HCT116 (cell line): ENCODE results near the gene KRAS. TPM values are rescaled to one million over a fixed set of nuclear protein-coding genes. Genes with fewer than 3 reads are reported as not detected.
A peak's percentile ranks its signal among the peaks of the same experiment; 100 is the strongest.

Experiments used
- ATAC-seq: fragments of 200-7000 bp; cut with Tn5 transposase; 2 replicates; pipeline ENCODE4 v1.9.1; 2020; ENCODE audit warnings: mild to moderate bottlenecking, moderate library complexity
- BruUV-seq: library from RNA; stranded (reverse); fragments of 400-500 nt; replicated peaks from 2 replicates; lab custom pipeline; 2021; lab: Mats Ljungman, UMichigan
- CTCF ChIA-PET: fragments of 300-600 bp; sonication (Branson Sonifier 250); formaldehyde crosslinking; loops from one replicate; lab custom pipeline; 2021; ENCODE audit warnings: antibody characterized with exemption; lab: Charles Lee
- POLR2A ChIA-PET: fragments of 300-600, 350-600 bp; sonication (Branson Sonifier 250); formaldehyde crosslinking; loops from one replicate; lab custom pipeline; 2021; ENCODE audit warnings: antibody characterized with exemption; lab: Charles Lee
- RAD21 ChIA-PET, 2 experiments: fragments of 300-600 bp; sonication (Branson Sonifier 250); formaldehyde crosslinking; loops; one replicate each; lab custom pipeline; 2023; ENCODE audit warnings: low total read pairs in 2 of 2; ENCODE audit not compliant: uncharacterized antibody in 2 of 2, unreplicated experiment in 2 of 2, low non-redundant PET in 1 of 2; lab: Charles Lee
- DNase-seq: peaks from one replicate; pipeline ENCODE4 v3.0.0-alpha.2; 2010; ENCODE audit warnings: low read depth, low spot score
- H2AFZ ChIP-seq: fragments of 200-600 bp; shearing (Covaris generic), sonication (generic); 2 replicates; pipeline ENCODE4 v1.6.1; 2017; ENCODE audit warnings: low read depth, mixed run types, mixed read lengths, antibody characterized with exemption, low read length; ENCODE audit not compliant: poor library complexity, severe bottlenecking
- H3K27ac ChIP-seq: 2 replicates; pipeline ENCODE4 v1.5.1; 2012; ENCODE audit warnings: low read depth, low read length
- H3K27me3 ChIP-seq: fragments of 200-600 bp; sonication (generic); 2 replicates; pipeline ENCODE4 v1.6.1; 2016; ENCODE audit warnings: mixed run types, low read length, mixed read lengths; ENCODE audit not compliant: insufficient read depth
- H3K36me3 ChIP-seq, 2 experiments: fragments of 200-500 bp in 1 of 2; fragments of 200-600 bp in 1 of 2; sonication (Bioruptor generic) in 1 of 2; sonication (generic) in 1 of 2; 2 replicates each; pipeline versions ENCODE4 v1.5.1 to v1.6.1; 2014 to 2016; ENCODE audit warnings: low read length in 2 of 2, inconsistent platforms in 1 of 2, mixed read lengths in 1 of 2, mixed run types in 1 of 2; ENCODE audit not compliant: insufficient read depth in 2 of 2, control insufficient read depth in 1 of 2
- H3K4me1 ChIP-seq, 2 experiments: fragments of 200-600 bp in 1 of 2; sonication (generic) in 1 of 2; 2 replicates each; pipeline versions ENCODE4 v1.5.1 to v1.6.1; 2012 to 2017; ENCODE audit warnings: low read length in 2 of 2, inconsistent platforms in 1 of 2, mild to moderate bottlenecking in 1 of 2, mixed read lengths in 1 of 2, mixed run types in 1 of 2, moderate library complexity in 1 of 2; ENCODE audit not compliant: insufficient read depth in 2 of 2, control insufficient read depth in 1 of 2
- H3K4me2 ChIP-seq: fragments of 200-600 bp; sonication (generic); 2 replicates; pipeline ENCODE4 v1.6.1; 2017; ENCODE audit warnings: mixed run types, low read length, mixed read lengths
- H3K4me3 ChIP-seq, 2 experiments: fragments of 200-600 bp in 1 of 2; sonication (generic) in 1 of 2; replicated peaks in 1 of 2; 2 replicates each; pipeline ENCODE4 v1.5.1; 2011 to 2016; ENCODE audit warnings: low read length in 2 of 2, control low read depth in 1 of 2, low read depth in 1 of 2, mild to moderate bottlenecking in 1 of 2, mixed read lengths in 1 of 2, mixed run types in 1 of 2
- H3K79me2 ChIP-seq: fragments of 200-600 bp; sonication (generic); 2 replicates; pipeline ENCODE4 v1.6.1; 2017; ENCODE audit warnings: mild to moderate bottlenecking, mixed run types, low read length, moderate library complexity, mixed read lengths; ENCODE audit not compliant: insufficient read depth
- H3K9ac ChIP-seq: fragments of 200-600 bp; sonication (generic); 2 replicates; pipeline ENCODE4 v1.6.1; 2016; ENCODE audit warnings: low read length, mixed read lengths
- H3K9me2 ChIP-seq: fragments of 200-600 bp; sonication (generic), shearing (Covaris generic); 2 replicates; pipeline ENCODE4 v1.6.1; 2017; ENCODE audit warnings: mixed run types, mild to moderate bottlenecking, moderate library complexity; ENCODE audit not compliant: insufficient read depth
- H3K9me3 ChIP-seq, 2 experiments: fragments of 200-500 bp in 1 of 2; fragments of 200-600 bp in 1 of 2; sonication (Bioruptor generic) in 1 of 2; sonication (generic) in 1 of 2; 2 replicates each; pipeline ENCODE4 v1.6.1; 2014 to 2017; ENCODE audit warnings: low read length in 2 of 2, mixed read lengths in 2 of 2, inconsistent platforms in 1 of 2, low read depth in 1 of 2, mild to moderate bottlenecking in 1 of 2, mixed run types in 1 of 2, moderate library complexity in 1 of 2; ENCODE audit not compliant: control insufficient read depth in 1 of 2, insufficient read depth in 1 of 2
- H4K20me1 ChIP-seq: fragments of 200-600 bp; sonication (generic), shearing (Covaris generic); 2 replicates; pipeline ENCODE4 v1.6.1; 2017; ENCODE audit warnings: mixed run types, mild to moderate bottlenecking, moderate library complexity; ENCODE audit not compliant: insufficient read depth
- ATF3 ChIP-seq: IDR thresholded peaks from 2 replicates; pipeline ENCODE4 v1.6.1; 2012
- CBX3 ChIP-seq: IDR thresholded peaks from 2 replicates; pipeline ENCODE4 v1.6.1; 2012; ENCODE audit warnings: low read depth
- CEBPB ChIP-seq: IDR thresholded peaks from 2 replicates; pipeline ENCODE4 v1.6.1; 2012; ENCODE audit warnings: low read depth
- CTCF ChIP-seq, 3 experiments: fragments of 200-600 bp in 1 of 3; sonication (generic) in 1 of 3; IDR thresholded peaks in 2 of 3; conservative IDR thresholded peaks in 1 of 3; 2 replicates each; pipeline ENCODE4 v1.5.1; 2012 to 2017; ENCODE audit warnings: low read depth in 2 of 3, low read length in 2 of 3, antibody characterized with exemption in 1 of 3, borderline replicate concordance in 1 of 3, control low read depth in 1 of 3, mild to moderate bottlenecking in 1 of 3, mixed read lengths in 1 of 3, mixed run types in 1 of 3, moderate library complexity in 1 of 3; ENCODE audit not compliant: insufficient read depth in 1 of 3
- EGR1 ChIP-seq: IDR thresholded peaks from 2 replicates; pipeline ENCODE4 v1.6.1; 2012; ENCODE audit warnings: low read depth
- ELF1 ChIP-seq: IDR thresholded peaks from 2 replicates; pipeline ENCODE4 v1.6.1; 2012; ENCODE audit warnings: low read depth, borderline replicate concordance
- EZH2 ChIP-seq: fragments of 200-600 bp; sonication (generic); IDR thresholded peaks from 2 replicates; pipeline ENCODE4 v1.6.1; 2017; ENCODE audit warnings: antibody characterized with exemption, mixed run types
- EZH2phosphoT487 ChIP-seq: fragments of 200-600 bp; IDR thresholded peaks from 2 replicates; pipeline ENCODE4 v1.6.1; 2018; ENCODE audit warnings: antibody characterized with exemption, borderline replicate concordance
- FOSL1 ChIP-seq: IDR thresholded peaks from 2 replicates; pipeline ENCODE4 v1.6.1; 2012; ENCODE audit warnings: low read depth
- JUND ChIP-seq: IDR thresholded peaks from 2 replicates; pipeline ENCODE4 v1.6.1; 2012
- MAX ChIP-seq: IDR thresholded peaks from 2 replicates; pipeline ENCODE4 v1.6.1; 2012
- POLR2A ChIP-seq: IDR thresholded peaks from 2 replicates; pipeline ENCODE4 v1.7.0; 2011; ENCODE audit warnings: borderline replicate concordance; ENCODE audit not compliant: insufficient read depth, insufficient read length; ENCODE audit errors: extremely low read depth
- POLR2AphosphoS5 ChIP-seq: IDR thresholded peaks from 2 replicates; pipeline ENCODE4 v1.6.1; 2011; ENCODE audit warnings: mild to moderate bottlenecking, low read depth, low read length, moderate library complexity
- RAD21 ChIP-seq: IDR thresholded peaks from 2 replicates; pipeline ENCODE4 v1.6.1; 2012; ENCODE audit warnings: low read depth, mild to moderate bottlenecking
- SIN3A ChIP-seq: IDR thresholded peaks from 2 replicates; pipeline ENCODE4 v1.6.1; 2012; ENCODE audit warnings: low read depth
- SP1 ChIP-seq: IDR thresholded peaks from 2 replicates; pipeline ENCODE4 v1.6.1; 2012; ENCODE audit warnings: low read depth
- SRF ChIP-seq: IDR thresholded peaks from 2 replicates; pipeline ENCODE4 v1.6.1; 2012; ENCODE audit warnings: low read depth
- TCF7L2 ChIP-seq: IDR thresholded peaks from 2 replicates; pipeline ENCODE4 v1.7.0; 2011; ENCODE audit warnings: borderline replicate concordance, inconsistent platforms; ENCODE audit not compliant: insufficient read depth, insufficient read length; ENCODE audit errors: extremely low read depth
- YY1 ChIP-seq: IDR thresholded peaks from 2 replicates; pipeline ENCODE4 v1.6.1; 2011; ENCODE audit warnings: low read length, low read depth, moderate library complexity, mild to moderate bottlenecking; ENCODE audit not compliant: insufficient replicate concordance; ENCODE audit errors: extremely low read depth
- ZBTB33 ChIP-seq: IDR thresholded peaks from 2 replicates; pipeline ENCODE4 v1.6.1; 2011; ENCODE audit warnings: mild to moderate bottlenecking, low read length, moderate library complexity; ENCODE audit not compliant: insufficient replicate concordance; ENCODE audit errors: extremely low read depth
- ZFX ChIP-seq: fragments of 450-650 bp; IDR thresholded peaks from 2 replicates; pipeline ENCODE4 v1.6.1; 2017
- ZNF274 ChIP-seq: fragments of 200-500 bp; sonication (Bioruptor generic); IDR thresholded peaks from 2 replicates; pipeline ENCODE4 v1.6.1; 2014; ENCODE audit warnings: mild to moderate bottlenecking, low read depth, low read length, inconsistent platforms
- intact Hi-C: fragments of 100-400 bp; cut with micrococcal nuclease; formaldehyde crosslinking; loops from 2 replicates; pipeline ENCODE4 v1.10.0; 2022
- total RNA-seq: library from RNA; stranded (reverse); gene quantifications from one replicate; pipeline ENCODE4 v1.2.1, GENCODE V29; 2021; ENCODE audit not compliant: unreplicated experiment

KRAS gene
- total RNA-seq, 1 experiment from 2014 or later = 37.5 TPM

- POLR2A ChIA-PET = interaction anchor here (0.7 to 1.9 kb wide), 3 partner anchors 9 to 189 kb away, joined by 3 to 8 read pairs (median 5); no protein-coding TSS in a partner anchor
- intact Hi-C loops = no loop called here
- CTCF ChIA-PET = interaction anchor here (1.0 to 1.7 kb wide), 3 partner anchors 40 to 1419 kb away, joined by 3 to 5 read pairs (median 3); no protein-coding TSS in a partner anchor
- TF ChIP-seq SP1 = peak; percentile 56; the same call in 1 of the 2 replicates
- TF ChIP-seq ELF1 = peak; percentile 46
- TF ChIP-seq EZH2 = no peak
- no peak for TF ChIP-seq CTCF (IDR thresholded peaks at IDR 0.05 in 2 of 3, conservative IDR thresholded peaks at IDR 0.05 in 1 of 3; ENCODE audit: borderline replicate concordance in 1 of 3, insufficient read depth in 1 of 3, low read depth in 2 of 3, low read length in 2 of 3)
- TF ChIP-seq TCF7L2 = no peak
- no peak for TF ChIP-seq CEBPB
- TF ChIP-seq JUND = no peak
- no peak for TF ChIP-seq EZH2phosphoT487
- TF ChIP-seq ZFX = peak; percentile 77
- TF ChIP-seq SIN3A = peak; percentile 79
- TF ChIP-seq ZBTB33 = no peak
- TF ChIP-seq YY1 = peak; percentile 20
- 0 out of 2 replicates have a peak, but pooled peaks have one; percentile 28 for TF ChIP-seq CBX3
- no peak for TF ChIP-seq FOSL1
- TF ChIP-seq MAX = peak; percentile 57
- 0 out of 2 replicates have a peak, but pooled peaks have one; percentile 12 for TF ChIP-seq RAD21
- peak; percentile 43; the same call in 1 of the 2 replicates for TF ChIP-seq EGR1
- TF ChIP-seq ZNF274 = no peak
- TF ChIP-seq SRF = no peak
- TF ChIP-seq POLR2A = peak; percentile 62
- peak; percentile 89 for TF ChIP-seq POLR2AphosphoS5
- TF ChIP-seq ATF3 = no peak
These were observed 55.4 kb downstream of the KRAS start, which contains the start of the genes DNAI7 and ETFRF1 for GRCh38 chr12:25195056-25195971. Gene DNAI7, minus strand, starts transcription at chr12:25195160. Its CDS starts 82 bp downstream, at chr12:25195078. Gene ETFRF1, plus strand, starts transcription at chr12:25195237. Its CDS starts 8,720 bp downstream, at chr12:25203957.

More at GRCh38 chr12:25195056-25195971, 55.4 kb downstream of the KRAS start, which contains the start of the genes DNAI7 and ETFRF1:
- Histone ChIP-seq H3K27ac (peak within 1 kb of the TSS; percentile 50), H2AFZ (no peak within 1 kb of the TSS), H4K20me1 (no peaks in the 10 kb centered on the region), H3K9me3 (no peaks in the 10 kb centered on the region), H3K9me2 (no peaks in the 10 kb centered on the region), H3K4me3 (peak within 1 kb of the TSS; percentile 63 to 78), H3K79me2 (no peaks in the 10 kb centered on the region), H3K27me3 (no peaks in the 10 kb centered on the region), H3K4me1 (peaks cover 3 to 14% of the 10 kb centered on the region in 2 experiments; a peak in 2 of 4 replicates), H3K9ac (peak within 1 kb of the TSS; percentile 71), H3K36me3 (no peaks in the 10 kb centered on the region), H3K4me2 (peak within 1 kb of the TSS; percentile 93)
- RAD21 ChIA-PET = no interaction called here
- BruUV-seq = TSS peak; percentile 85
- ATAC-seq (peak; percentile 98), DNase-seq (peak; percentile 86)
